Embryonic facial prominence (tissue), 1 donor: Measurements from ENCODE around the gene BDKRB1.

ENCODE experiments used
- DNase-seq: peaks from one replicate; pipeline ENCODE4 v3.0.0-alpha.2; 2016; ENCODE audit errors: extremely low spot score

The BDKRB1 gene

GRCh38 chr14:96255501-96256366, at the start of gene BDKRB1:
Gene BDKRB1, plus strand, starts transcription at chr14:96256210. Its CDS starts 7,473 bp downstream, at chr14:96263683.
- DNase-seq: no peak

- no peak for DNase-seq
Measured at GRCh38 chr14:96206461-96206860, 49.5 kb upstream of the BDKRB1 start.

DNA sequence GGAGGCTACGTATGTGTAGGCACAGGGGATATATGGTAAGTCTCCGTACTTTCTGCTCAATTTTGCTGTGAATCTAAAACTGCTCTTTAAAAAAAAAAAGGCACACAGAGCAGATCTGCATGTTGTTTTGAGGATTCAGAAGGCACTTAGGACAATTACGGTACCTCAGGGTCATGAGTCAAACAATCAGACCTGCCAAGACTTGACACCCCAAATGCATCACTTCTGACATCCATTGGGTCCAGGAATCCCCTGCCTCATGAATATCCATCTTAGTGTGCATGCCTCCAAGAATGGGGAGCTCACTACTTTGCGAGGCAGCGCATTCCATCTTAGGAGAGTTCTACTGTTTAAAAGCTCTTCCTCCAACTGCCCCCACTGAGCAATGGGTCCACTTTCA, 48.3 kb upstream of the BDKRB1 start:
- DNase-seq: no peak

- DNase-seq: no peak
Measured at GRCh38 chr14:96208739-96209138, 47.3 kb upstream of the BDKRB1 start.

DNA sequence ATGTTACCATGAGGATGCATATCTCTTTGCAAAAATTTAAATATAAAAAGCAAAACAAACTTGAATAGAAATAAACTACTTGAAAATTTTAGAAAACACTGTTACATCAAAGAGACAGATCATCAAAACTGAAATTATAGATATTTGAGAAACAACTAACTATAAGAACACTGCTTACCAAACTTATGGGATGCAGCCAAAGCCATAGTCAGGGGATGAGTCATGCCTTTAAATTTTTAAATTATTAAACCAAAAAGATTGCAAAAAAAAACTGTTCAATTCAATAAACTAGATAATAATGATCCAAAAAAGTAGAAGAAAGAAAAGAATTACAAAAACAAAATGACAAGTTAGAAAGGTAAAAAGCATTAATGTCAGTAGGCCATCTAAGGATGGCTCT, 43.9 kb upstream of the BDKRB1 start:
- DNase-seq: no peak

DNA sequence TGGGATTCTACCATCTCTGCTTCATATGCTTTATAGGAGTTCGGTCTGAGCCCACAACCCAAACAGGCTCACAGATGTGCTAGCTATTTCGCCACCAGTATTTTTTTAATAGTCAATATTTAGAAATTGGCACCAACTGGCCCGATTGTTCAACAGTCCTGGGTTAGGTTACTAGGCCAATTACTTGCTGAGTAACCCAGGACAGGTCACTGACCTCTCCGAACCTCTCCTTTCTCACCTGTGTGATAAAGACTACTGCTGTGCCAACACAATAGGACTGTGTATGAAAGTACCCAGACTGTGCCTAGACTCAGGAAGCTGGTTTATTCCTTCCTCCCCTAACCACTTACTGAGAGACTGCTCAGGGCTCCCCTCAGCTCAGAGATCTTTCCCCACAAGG, 43.1 kb upstream of the BDKRB1 start:
- DNase-seq: no peak

GRCh38 chr14:96213871-96214465, 42.0 kb upstream of the BDKRB1 start:
- DNase-seq: no peak

GRCh38 chr14:96214793-96215192, 41.2 kb upstream of the BDKRB1 start:
- no peak for DNase-seq

GRCh38 chr14:96215452-96216244, 40.4 kb upstream of the BDKRB1 start:
- DNase-seq: no peak

DNA sequence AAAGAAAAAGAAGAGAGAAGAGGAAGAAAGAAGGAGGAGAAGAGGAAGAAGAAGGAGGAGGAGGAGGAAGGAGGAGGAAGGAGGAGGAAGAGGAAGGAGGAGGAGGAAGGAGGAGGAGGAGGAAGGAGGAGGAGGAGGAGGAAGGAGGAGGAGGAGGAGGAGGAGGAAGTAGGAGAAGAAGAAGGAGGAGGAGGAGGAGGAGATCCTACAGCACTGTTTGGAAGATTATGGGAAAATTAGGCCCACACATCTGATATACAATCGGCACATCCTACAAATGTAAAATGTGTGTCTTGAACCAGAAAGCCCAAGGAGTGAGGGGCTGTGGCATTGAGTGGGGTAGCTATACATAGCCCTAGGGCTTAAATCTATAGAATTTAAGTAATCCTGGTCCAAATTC, 39.4 kb upstream of the BDKRB1 start:
- no peak for DNase-seq

GRCh38 chr14:96217376-96217913, 38.6 kb upstream of the BDKRB1 start:
- no peak for DNase-seq

- DNase-seq: no peak
Measured at GRCh38 chr14:96221109-96221650, 34.8 kb upstream of the BDKRB1 start.

DNA sequence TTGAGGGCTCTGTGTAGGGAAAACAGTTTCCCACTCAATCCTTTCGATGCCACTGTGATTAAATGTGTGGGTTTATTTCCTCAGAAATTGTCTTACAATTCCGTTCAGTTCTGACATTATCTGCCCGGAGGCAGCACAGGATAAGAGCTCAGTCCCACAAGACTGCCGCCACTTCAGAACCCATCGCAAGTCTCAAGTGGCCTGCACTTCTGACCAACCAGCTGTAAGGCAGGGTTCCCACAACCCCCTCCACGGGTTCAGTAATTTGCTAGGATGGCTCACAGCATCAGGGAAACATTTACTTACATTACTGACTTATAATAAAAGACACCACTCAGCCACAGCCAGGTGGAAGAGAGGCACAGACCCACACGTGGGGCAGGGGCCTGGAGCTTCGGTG, 34.2 kb upstream of the BDKRB1 start:
- no peak for DNase-seq

DNA sequence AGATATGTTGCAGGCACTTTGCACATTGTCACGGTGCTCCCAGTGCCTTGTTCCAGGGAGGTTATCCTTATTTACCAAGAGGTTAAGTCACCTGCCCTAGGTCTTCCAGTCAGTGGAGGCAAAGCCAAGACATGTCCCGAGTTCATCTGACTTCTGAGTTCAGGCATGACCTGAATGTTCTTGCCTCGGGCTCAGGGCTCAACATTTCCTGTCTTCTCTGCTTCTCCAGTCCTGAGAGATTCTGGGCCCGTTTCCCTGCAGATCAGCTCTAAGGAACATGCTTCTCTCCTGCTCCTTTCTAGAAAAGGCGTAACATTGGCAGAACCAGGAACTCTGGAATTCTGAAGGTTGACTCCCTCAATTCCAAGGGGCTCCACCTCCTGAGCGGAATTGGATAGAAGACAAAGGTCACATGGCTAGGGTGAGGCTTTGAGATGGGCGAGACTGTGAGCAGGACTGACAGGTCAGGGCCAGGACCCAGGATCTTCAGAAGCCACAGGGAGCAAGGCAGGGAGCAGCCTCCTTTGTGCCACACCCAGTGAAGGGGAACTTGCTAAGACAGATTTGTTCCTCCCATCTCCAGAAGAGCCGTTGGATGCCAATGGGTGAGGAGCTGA, 31.4 kb upstream of the BDKRB1 start:
- DNase-seq: no peak

GRCh38 chr14:96225213-96225612, 30.8 kb upstream of the BDKRB1 start:
- DNase-seq: no peak

- peak; percentile 43 for DNase-seq
Measured at GRCh38 chr14:96225745-96226151, 30.3 kb upstream of the BDKRB1 start.

DNA sequence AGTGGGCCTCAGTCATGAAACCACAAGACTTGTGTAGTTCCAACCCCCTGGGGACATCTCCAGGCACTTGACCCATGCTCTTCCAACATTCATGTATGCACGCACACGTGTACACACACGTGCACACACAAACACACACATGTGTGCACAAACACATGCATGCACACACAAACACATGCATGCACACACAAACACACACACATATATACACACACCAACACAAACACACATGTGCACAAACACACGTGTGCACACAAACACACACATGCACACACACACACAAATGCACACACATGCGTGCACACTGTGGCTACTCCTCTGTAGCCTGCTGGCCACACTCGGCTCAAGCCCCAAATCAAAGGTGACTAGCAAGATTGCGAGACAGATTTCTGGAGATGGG, 28.6 kb upstream of the BDKRB1 start:
- DNase-seq: no peak

DNA sequence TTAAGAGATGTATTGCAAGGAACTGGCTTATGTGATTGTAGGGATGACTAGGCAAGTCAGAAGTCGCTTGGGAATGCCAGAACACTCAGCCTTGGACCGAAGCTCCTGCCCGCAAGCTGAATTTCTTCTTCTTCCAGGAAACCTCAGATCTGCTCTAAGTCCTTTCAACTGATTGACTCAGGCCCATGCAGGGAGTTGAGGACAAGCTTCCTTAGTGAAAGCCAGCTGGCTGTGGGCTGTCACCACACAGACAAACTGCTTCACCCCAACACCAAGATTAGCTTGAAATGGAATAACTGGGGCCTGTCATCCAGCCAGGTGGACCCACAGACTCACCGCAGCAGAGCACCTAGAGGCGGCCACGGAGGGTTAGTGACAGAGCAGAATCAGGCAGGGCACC, 26.7 kb upstream of the BDKRB1 start:
- DNase-seq: no peak

- DNase-seq: no peak
Measured at GRCh38 chr14:96231056-96231455, 25.0 kb upstream of the BDKRB1 start.

- DNase-seq: no peak
Measured at GRCh38 chr14:96231526-96232130, 24.4 kb upstream of the BDKRB1 start.

GRCh38 chr14:96232506-96232905, 23.5 kb upstream of the BDKRB1 start:
- DNase-seq: no peak
